ENCODE results near the gene DHX30. TPM values are rescaled to one million over a fixed set of nuclear protein-coding genes. Genes with fewer than 3 reads are reported as not detected.

DHX30 gene
- total and polyA plus RNA-seq, 9 of the 15 experiments (the other 6 are each of a cell fraction or from before 2014, with no cell fraction given): 12.3 to 158 (median 79.0) TPM

DNA sequence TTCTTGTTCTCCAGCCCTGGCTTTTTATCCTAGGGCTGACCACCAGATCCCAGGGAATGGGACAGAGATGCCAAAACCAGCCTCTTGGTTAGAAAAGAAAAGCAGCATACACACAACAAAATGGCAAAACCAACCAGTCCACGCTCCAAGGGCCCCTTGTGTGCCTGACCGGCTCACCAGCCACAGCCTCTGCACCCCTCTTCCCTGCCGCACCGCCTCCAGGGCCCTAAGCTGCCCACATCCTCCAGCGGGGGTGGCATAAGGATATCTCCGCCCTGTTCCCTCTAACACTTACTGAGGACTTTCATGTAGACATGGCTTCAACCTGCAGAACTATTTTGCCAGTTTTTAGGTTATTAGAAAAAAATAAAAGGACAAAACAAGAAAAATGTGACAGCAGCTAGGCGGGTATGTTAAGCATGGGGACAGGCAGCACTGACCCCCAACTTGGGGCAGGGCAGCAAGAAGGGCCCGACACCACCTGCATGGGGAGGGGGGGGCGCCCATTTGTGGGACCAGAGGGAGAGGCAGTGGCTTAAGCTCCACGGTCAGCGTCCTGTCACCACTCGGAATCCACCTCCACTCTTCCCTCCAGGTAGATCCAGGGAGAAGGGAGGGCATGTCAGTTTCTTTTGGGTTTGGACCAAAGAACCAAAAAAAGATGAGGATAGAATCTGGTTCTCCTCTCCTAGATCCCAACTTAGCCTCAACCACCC is 49.1 kb downstream of the DHX30 start:
- Histone ChIP-seq H3K27me3 (ENCODE audit: control insufficient read depth in 2 of 2, insufficient read depth in 2 of 2, low read length in 2 of 2) (no peaks in the 10 kb centered on the region), H3K27ac (ENCODE audit: extremely low read depth, low read depth, low read length) (no peak overlapping the region), H3K36me3 (ENCODE audit: control insufficient read depth, insufficient read depth, low read length) (peaks cover 90% of the 10 kb centered on the region), H3K9me1 (ENCODE audit: control insufficient read depth, insufficient read depth, low read length) (no peaks in the 10 kb centered on the region), H4K20me1 (replicated peaks; ENCODE audit: control insufficient read depth, insufficient read depth, low read length) (peaks cover 17% of the 10 kb centered on the region), H3K4me2 (ENCODE audit: insufficient read depth, low read length) (no peak overlapping the region), H3K9me3 (replicated peaks; ENCODE audit: control insufficient read depth, insufficient read depth, low read depth, low read length) (no peaks in the 10 kb centered on the region), H3K9ac (ENCODE audit: insufficient read depth in 1 of 2, low read depth in 2 of 2, low read length in 2 of 2) (peak overlapping the region in 1 of 2 experiments; percentile 18; a peak in 2 of 4 replicates), H2AFZ (ENCODE audit: low read depth, low read length) (no peak overlapping the region), H3K4me3 (no peak overlapping the region), H3K4me1 (replicated peaks in 1 of 2; ENCODE audit: control insufficient read depth in 2 of 2, insufficient read depth in 2 of 2, low read length in 2 of 2) (peaks cover 0 to 24% of the 10 kb centered on the region in 2 experiments; a peak in 2 of 5 replicates), H3K79me2 (ENCODE audit: control insufficient read depth, insufficient read depth, low read length) (no peaks in the 10 kb centered on the region)
- intact Hi-C loops (cut with micrococcal nuclease): loop anchor here (5.0 kb wide), 1 partner anchor 300 kb away; no protein-coding TSS in a partner anchor
- ATAC-seq (no peak), FAIRE-seq (peak; percentile 11), DNase-seq (ENCODE audit: extremely low read depth in 1 of 4, low spot score in 3 of 4) (no peak)
- WGBS (ENCODE audit: insufficient coverage, low coverage, missing lambda C conversion rate): 86% methylated on average over 12 of the region's 12 CpGs
- ChIA-PET CTCF (ENCODE audit: low intra/inter-chr PET ratio) (interaction anchor here (0.7 kb wide), 1 partner anchor 9 kb away, joined by 3 read pairs; no protein-coding TSS in a partner anchor), POLR2A (interaction anchor here (0.7 to 1.4 kb wide), 5 partner anchors 14 to 298 kb away, joined by 3 to 5 read pairs (median 3); no protein-coding TSS in a partner anchor)
- TSS peak; percentile 74 for BruUV-seq (replicated peaks)
- in situ Hi-C loops (cut with MboI): no loop called here
- TF ChIP-seq CAMTA2 (CRISPR knock-in tag; conservative IDR thresholded peaks at IDR 0.05) (no peak), HCFC1 (IDR thresholded peaks at IDR 0.05; ENCODE audit: low read depth, low read length) (no peak), SUPT5H (IDR thresholded peaks at IDR 0.05) (0 out of 2 replicates have a peak, but pooled peaks have one; percentile 11), POLR2G (IDR thresholded peaks at IDR 0.05; ENCODE audit: low read depth, low read length) (peak; percentile 38; the same call in 1 of the 2 replicates), ZNF57 (CRISPR knock-in tag; IDR thresholded peaks at IDR 0.05) (no peak), RBM22 (IDR thresholded peaks at IDR 0.05; ENCODE audit: low read depth, low read length, poor library complexity, severe bottlenecking) (peak; percentile 65)
- TF ChIP-seq, protein P1, sequence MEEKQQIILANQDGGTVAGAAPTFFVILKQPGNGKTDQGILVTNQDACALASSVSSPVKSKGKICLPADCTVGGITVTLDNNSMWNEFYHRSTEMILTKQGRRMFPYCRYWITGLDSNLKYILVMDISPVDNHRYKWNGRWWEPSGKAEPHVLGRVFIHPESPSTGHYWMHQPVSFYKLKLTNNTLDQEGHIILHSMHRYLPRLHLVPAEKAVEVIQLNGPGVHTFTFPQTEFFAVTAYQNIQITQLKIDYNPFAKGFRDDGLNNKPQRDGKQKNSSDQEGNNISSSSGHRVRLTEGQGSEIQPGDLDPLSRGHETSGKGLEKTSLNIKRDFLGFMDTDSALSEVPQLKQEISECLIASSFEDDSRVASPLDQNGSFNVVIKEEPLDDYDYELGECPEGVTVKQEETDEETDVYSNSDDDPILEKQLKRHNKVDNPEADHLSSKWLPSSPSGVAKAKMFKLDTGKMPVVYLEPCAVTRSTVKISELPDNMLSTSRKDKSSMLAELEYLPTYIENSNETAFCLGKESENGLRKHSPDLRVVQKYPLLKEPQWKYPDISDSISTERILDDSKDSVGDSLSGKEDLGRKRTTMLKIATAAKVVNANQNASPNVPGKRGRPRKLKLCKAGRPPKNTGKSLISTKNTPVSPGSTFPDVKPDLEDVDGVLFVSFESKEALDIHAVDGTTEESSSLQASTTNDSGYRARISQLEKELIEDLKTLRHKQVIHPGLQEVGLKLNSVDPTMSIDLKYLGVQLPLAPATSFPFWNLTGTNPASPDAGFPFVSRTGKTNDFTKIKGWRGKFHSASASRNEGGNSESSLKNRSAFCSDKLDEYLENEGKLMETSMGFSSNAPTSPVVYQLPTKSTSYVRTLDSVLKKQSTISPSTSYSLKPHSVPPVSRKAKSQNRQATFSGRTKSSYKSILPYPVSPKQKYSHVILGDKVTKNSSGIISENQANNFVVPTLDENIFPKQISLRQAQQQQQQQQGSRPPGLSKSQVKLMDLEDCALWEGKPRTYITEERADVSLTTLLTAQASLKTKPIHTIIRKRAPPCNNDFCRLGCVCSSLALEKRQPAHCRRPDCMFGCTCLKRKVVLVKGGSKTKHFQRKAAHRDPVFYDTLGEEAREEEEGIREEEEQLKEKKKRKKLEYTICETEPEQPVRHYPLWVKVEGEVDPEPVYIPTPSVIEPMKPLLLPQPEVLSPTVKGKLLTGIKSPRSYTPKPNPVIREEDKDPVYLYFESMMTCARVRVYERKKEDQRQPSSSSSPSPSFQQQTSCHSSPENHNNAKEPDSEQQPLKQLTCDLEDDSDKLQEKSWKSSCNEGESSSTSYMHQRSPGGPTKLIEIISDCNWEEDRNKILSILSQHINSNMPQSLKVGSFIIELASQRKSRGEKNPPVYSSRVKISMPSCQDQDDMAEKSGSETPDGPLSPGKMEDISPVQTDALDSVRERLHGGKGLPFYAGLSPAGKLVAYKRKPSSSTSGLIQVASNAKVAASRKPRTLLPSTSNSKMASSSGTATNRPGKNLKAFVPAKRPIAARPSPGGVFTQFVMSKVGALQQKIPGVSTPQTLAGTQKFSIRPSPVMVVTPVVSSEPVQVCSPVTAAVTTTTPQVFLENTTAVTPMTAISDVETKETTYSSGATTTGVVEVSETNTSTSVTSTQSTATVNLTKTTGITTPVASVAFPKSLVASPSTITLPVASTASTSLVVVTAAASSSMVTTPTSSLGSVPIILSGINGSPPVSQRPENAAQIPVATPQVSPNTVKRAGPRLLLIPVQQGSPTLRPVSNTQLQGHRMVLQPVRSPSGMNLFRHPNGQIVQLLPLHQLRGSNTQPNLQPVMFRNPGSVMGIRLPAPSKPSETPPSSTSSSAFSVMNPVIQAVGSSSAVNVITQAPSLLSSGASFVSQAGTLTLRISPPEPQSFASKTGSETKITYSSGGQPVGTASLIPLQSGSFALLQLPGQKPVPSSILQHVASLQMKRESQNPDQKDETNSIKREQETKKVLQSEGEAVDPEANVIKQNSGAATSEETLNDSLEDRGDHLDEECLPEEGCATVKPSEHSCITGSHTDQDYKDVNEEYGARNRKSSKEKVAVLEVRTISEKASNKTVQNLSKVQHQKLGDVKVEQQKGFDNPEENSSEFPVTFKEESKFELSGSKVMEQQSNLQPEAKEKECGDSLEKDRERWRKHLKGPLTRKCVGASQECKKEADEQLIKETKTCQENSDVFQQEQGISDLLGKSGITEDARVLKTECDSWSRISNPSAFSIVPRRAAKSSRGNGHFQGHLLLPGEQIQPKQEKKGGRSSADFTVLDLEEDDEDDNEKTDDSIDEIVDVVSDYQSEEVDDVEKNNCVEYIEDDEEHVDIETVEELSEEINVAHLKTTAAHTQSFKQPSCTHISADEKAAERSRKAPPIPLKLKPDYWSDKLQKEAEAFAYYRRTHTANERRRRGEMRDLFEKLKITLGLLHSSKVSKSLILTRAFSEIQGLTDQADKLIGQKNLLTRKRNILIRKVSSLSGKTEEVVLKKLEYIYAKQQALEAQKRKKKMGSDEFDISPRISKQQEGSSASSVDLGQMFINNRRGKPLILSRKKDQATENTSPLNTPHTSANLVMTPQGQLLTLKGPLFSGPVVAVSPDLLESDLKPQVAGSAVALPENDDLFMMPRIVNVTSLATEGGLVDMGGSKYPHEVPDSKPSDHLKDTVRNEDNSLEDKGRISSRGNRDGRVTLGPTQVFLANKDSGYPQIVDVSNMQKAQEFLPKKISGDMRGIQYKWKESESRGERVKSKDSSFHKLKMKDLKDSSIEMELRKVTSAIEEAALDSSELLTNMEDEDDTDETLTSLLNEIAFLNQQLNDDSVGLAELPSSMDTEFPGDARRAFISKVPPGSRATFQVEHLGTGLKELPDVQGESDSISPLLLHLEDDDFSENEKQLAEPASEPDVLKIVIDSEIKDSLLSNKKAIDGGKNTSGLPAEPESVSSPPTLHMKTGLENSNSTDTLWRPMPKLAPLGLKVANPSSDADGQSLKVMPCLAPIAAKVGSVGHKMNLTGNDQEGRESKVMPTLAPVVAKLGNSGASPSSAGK (IDR thresholded peaks at IDR 0.05): no peak
